IMR-90 (cell line): ENCODE measurements around the gene FBXO17. TPM values are rescaled to one million over a fixed set of nuclear protein-coding genes. Genes with fewer than 3 reads are reported as not detected.
A peak's percentile ranks its signal among the peaks of the same experiment; 100 is the strongest.
"Not testable (repeated sequence)": the region's sequence is repeated elsewhere in the genome, so short reads cannot be mapped to it uniquely, and the experiment has no call there.

Source experiments
- ATAC-seq: fragments of 200-7000 bp; cut with Tn5 transposase; 2 replicates; pipeline ENCODE4 v1.9.1; 2020; ENCODE audit warnings: low read depth, mild to moderate bottlenecking, moderate library complexity
- BruUV-seq: library from RNA; stranded (reverse); fragments of 400-500 nt; replicated peaks from 2 replicates; lab custom pipeline; 2021; lab: Mats Ljungman, UMichigan
- CTCF ChIA-PET: fragments of 300-600 bp; formaldehyde crosslinking; extraction: SDS; loops from one replicate; lab custom pipeline; 2021; ENCODE audit warnings: antibody characterized with exemption; lab: Yijun Ruan, JAX
- POLR2A ChIA-PET: fragments of 300-600 bp; sonication (Branson Sonifier 250); formaldehyde crosslinking; loops from one replicate; lab custom pipeline; 2022; ENCODE audit warnings: antibody characterized with exemption; ENCODE audit not compliant: unreplicated experiment; lab: Charles Lee
- DNase-seq: peaks from one replicate; pipeline ENCODE4 v3.0.0; 2013
- H2AFZ ChIP-seq: replicated peaks from 2 replicates; pipeline ENCODE3; 2013; ENCODE audit warnings: low read length, mild to moderate bottlenecking; ENCODE audit not compliant: poor library complexity
- H2AK5ac ChIP-seq: 2 replicates; pipeline ENCODE4 v1.6.1; 2013; ENCODE audit warnings: low read depth, low read length, inconsistent platforms
- H2AK9ac ChIP-seq: replicated peaks from 2 replicates; pipeline ENCODE3; 2013; ENCODE audit warnings: mild to moderate bottlenecking, low read depth, low read length, moderate library complexity; ENCODE audit not compliant: poor library complexity
- H2BK120ac ChIP-seq: 2 replicates; pipeline ENCODE4 v1.6.1; 2013; ENCODE audit warnings: low read depth, low read length, inconsistent platforms
- H2BK15ac ChIP-seq: 3 replicates; pipeline ENCODE4 v1.6.1; 2013; ENCODE audit warnings: low read depth, low read length, inconsistent platforms
- H2BK20ac ChIP-seq: 2 replicates; pipeline ENCODE4 v1.6.1; 2013; ENCODE audit warnings: low read depth, mild to moderate bottlenecking, inconsistent platforms, low read length, moderate library complexity
- H2BK5ac ChIP-seq: 2 replicates; pipeline ENCODE4 v1.6.1; 2013; ENCODE audit warnings: mild to moderate bottlenecking, low read depth, low read length, inconsistent platforms; ENCODE audit not compliant: poor library complexity, severe bottlenecking
- H3K14ac ChIP-seq: replicated peaks from 2 replicates; pipeline ENCODE4 v1.6.1; 2013; ENCODE audit warnings: low read depth, low read length, inconsistent platforms
- H3K18ac ChIP-seq: 2 replicates; pipeline ENCODE4 v1.6.1; 2013; ENCODE audit warnings: low read depth, low read length, control low read depth
- H3K23ac ChIP-seq: 2 replicates; pipeline ENCODE4 v1.6.1; 2013; ENCODE audit warnings: low read depth, low read length, inconsistent platforms
- H3K27ac ChIP-seq: 2 replicates; pipeline ENCODE4 v1.5.1; 2013; ENCODE audit warnings: mild to moderate bottlenecking, control low read depth, low read length; ENCODE audit not compliant: insufficient read depth
- H3K27me3 ChIP-seq: 2 replicates; pipeline ENCODE4 v1.6.1; 2013; ENCODE audit warnings: low read length; ENCODE audit not compliant: control insufficient read depth, insufficient read depth
- H3K36me3 ChIP-seq: 2 replicates; pipeline ENCODE4 v1.6.1; 2013; ENCODE audit warnings: low read length, mixed read lengths; ENCODE audit not compliant: control insufficient read depth, insufficient read depth
- H3K4ac ChIP-seq: 2 replicates; pipeline ENCODE4 v1.6.1; 2013; ENCODE audit warnings: low read depth, low read length, inconsistent platforms
- H3K4me1 ChIP-seq: 2 replicates; pipeline ENCODE4 v1.6.1; 2013; ENCODE audit warnings: low read length, mixed read lengths; ENCODE audit not compliant: control insufficient read depth, insufficient read depth
- H3K4me2 ChIP-seq: 2 replicates; pipeline ENCODE4 v1.6.1; 2013; ENCODE audit warnings: low read depth, mild to moderate bottlenecking, control low read depth, low read length, moderate library complexity
- H3K4me3 ChIP-seq: 2 replicates; pipeline ENCODE4 v1.5.1; 2013; ENCODE audit warnings: low read depth, mild to moderate bottlenecking, control low read depth, low read length, moderate library complexity; ENCODE audit not compliant: insufficient read depth
- H3K56ac ChIP-seq: 2 replicates; pipeline ENCODE4 v1.6.1; 2013; ENCODE audit warnings: low read length, inconsistent platforms; ENCODE audit not compliant: insufficient read depth; ENCODE audit errors: extremely low read depth
- H3K79me1 ChIP-seq, 2 experiments: 2 replicates each; pipeline ENCODE4 v1.6.1; 2013; ENCODE audit warnings: low read length in 2 of 2, inconsistent platforms in 1 of 2, low read depth in 1 of 2
- H3K9ac ChIP-seq: 2 replicates; pipeline ENCODE4 v1.6.1; 2013; ENCODE audit warnings: low read depth, low read length, control low read depth
- H3K9me1 ChIP-seq: 2 replicates; pipeline ENCODE4 v1.6.1; 2013; ENCODE audit warnings: low read length, inconsistent platforms; ENCODE audit not compliant: insufficient read depth
- H3K9me3 ChIP-seq: 2 replicates; pipeline ENCODE4 v1.6.1; 2013; ENCODE audit warnings: low read length; ENCODE audit not compliant: control insufficient read depth, insufficient read depth
- H4K20me1 ChIP-seq: 2 replicates; pipeline ENCODE4 v1.6.1; 2013; ENCODE audit warnings: low read length, inconsistent platforms; ENCODE audit not compliant: insufficient read depth
- H4K5ac ChIP-seq: 2 replicates; pipeline ENCODE4 v1.6.1; 2013; ENCODE audit warnings: mild to moderate bottlenecking, low read depth, low read length, control low read depth
- H4K8ac ChIP-seq, 2 experiments: 2 replicates each; pipeline ENCODE4 v1.6.1; 2013; ENCODE audit warnings: low read depth in 2 of 2, low read length in 2 of 2, control low read depth in 1 of 2, inconsistent platforms in 1 of 2
- H4K91ac ChIP-seq: 2 replicates; pipeline ENCODE4 v1.6.1; 2013; ENCODE audit warnings: low read depth, low read length, inconsistent platforms; ENCODE audit not compliant: insufficient read depth
- RFX5 ChIP-seq: IDR thresholded peaks from 2 replicates; pipeline ENCODE4 v1.8.0; 2012; ENCODE audit warnings: low read depth, mild to moderate bottlenecking, low read length, moderate library complexity
- WGBS, 2 experiments: methylation state at CpG; one replicate each; pipeline versions ENCODE4 v1.1.5 to v1.1.7; 2013; ENCODE audit warnings: missing lambda C conversion rate in 2 of 2; ENCODE audit not compliant: insufficient read length in 1 of 2; ENCODE audit errors: extremely low coverage in 2 of 2; 5-methylcytosine and 5-hydroxymethylcytosine counted together
- dilution Hi-C: fragments of 300-500 bp; cut with HindIII; formaldehyde crosslinking; loops from one replicate; pipeline ENCODE4 v1.14.3; 2018; ENCODE audit warnings: low sequenced_read_pairs; ENCODE audit not compliant: unreplicated experiment
- in situ Hi-C: fragments of 300-500 bp; cut with MboI; formaldehyde crosslinking; loops from 3 replicates; pipeline ENCODE4 v1.14.3; 2019; ENCODE audit warnings: low sequenced_read_pairs, inconsistent platforms, mixed read lengths
- intact Hi-C: fragments of 100-400 bp; cut with micrococcal nuclease; formaldehyde crosslinking; loops from 2 replicates; pipeline ENCODE4 v1.10.0; 2022
- polyA plus RNA-seq, 3 experiments: library from polyadenylated mRNA; depleted of rRNA; stranded (reverse); fragments of >200 nt; gene quantifications; 2 replicates each; pipeline ENCODE4 v1.2.3, GENCODE V29; 2012; ENCODE audit warnings: low replicate concordance in 1 of 3
- total RNA-seq: library from RNA; depleted of rRNA; stranded (reverse); fragments of >200 nt; gene quantifications from 2 replicates; pipeline ENCODE4 v1.2.3, GENCODE V29; 2012

FBXO17 gene
- total and polyA plus RNA-seq, 2 of the 4 experiments (the other 2 are of a cell fraction) = 10.8 to 20.7 TPM

- H4K20me1 ChIP-seq = no peaks in the 10 kb centered on the region
- no peak overlapping the region for H3K56ac ChIP-seq
- WGBS, 2 experiments = 21% methylated on average over 2 of the region's 7 CpGs; no CpG with 5 or more reads in 1 of the 2 experiments
- H3K4me1 ChIP-seq = 0 out of 2 replicates have a peak, but pooled peaks cover 1% of the 10 kb centered on the region
- no peak overlapping the region for H2AK9ac ChIP-seq
- no peaks in the 10 kb centered on the region for H3K79me1 ChIP-seq
- ATAC-seq = peak; percentile 24; the same call in 1 of the 2 replicates
- no peak overlapping the region for H2AK5ac ChIP-seq
- no peak overlapping the region for H3K14ac ChIP-seq
- no peak for DNase-seq
- peak overlapping the region; percentile 0 for H2AFZ ChIP-seq
- no peak overlapping the region for H3K18ac ChIP-seq
- H3K23ac ChIP-seq = no peak overlapping the region
- in situ Hi-C loops = no loop called here
- TF ChIP-seq RFX5 = no peak
- H3K27me3 ChIP-seq = peaks cover 11% of the 10 kb centered on the region
- no peak overlapping the region for H2BK5ac ChIP-seq
- no peak overlapping the region for H3K9ac ChIP-seq
- BruUV-seq = no TSS peak
- ChIA-PET POLR2A (no interaction called here), CTCF (no interaction called here)
- H3K4ac ChIP-seq = no peak overlapping the region
- no peak overlapping the region for H2BK120ac ChIP-seq
- no peaks in the 10 kb centered on the region for H3K9me1 ChIP-seq
- no peak overlapping the region for H4K8ac ChIP-seq
- no peak overlapping the region for H2BK15ac ChIP-seq
- no peaks in the 10 kb centered on the region for H3K36me3 ChIP-seq
- no peak overlapping the region for H3K4me2 ChIP-seq
- no peak overlapping the region for H3K4me3 ChIP-seq
- H3K27ac ChIP-seq = no peak overlapping the region
- intact Hi-C loops = no loop called here
- dilution Hi-C loops = no loop called here
- H4K5ac ChIP-seq = no peak overlapping the region
- H3K9me3 ChIP-seq = no peaks in the 10 kb centered on the region
- no peak overlapping the region for H2BK20ac ChIP-seq
- no peak overlapping the region for H4K91ac ChIP-seq
Measured at GRCh38 chr19:39001041-39001440, 25.5 kb upstream of the FBXO17 start.

GRCh38 chr19:38997576-38997975 lies 22.0 kb upstream of the FBXO17 start:
- BruUV-seq, ATAC-seq, H3K4me2 ChIP-seq, H4K5ac ChIP-seq, H3K9me3 ChIP-seq, H3K9ac ChIP-seq, POLR2A ChIA-PET, H3K18ac ChIP-seq, H3K36me3 ChIP-seq, H4K8ac ChIP-seq, H3K4me1 ChIP-seq, H3K56ac ChIP-seq, H4K20me1 ChIP-seq, H2BK20ac ChIP-seq, H3K9me1 ChIP-seq, H3K23ac ChIP-seq, H3K79me1 ChIP-seq, H3K14ac ChIP-seq, DNase-seq, dilution Hi-C loops, H2BK120ac ChIP-seq, in situ Hi-C loops, H2AK5ac ChIP-seq, H4K91ac ChIP-seq, H3K4me3 ChIP-seq, H3K27ac ChIP-seq, H2BK15ac ChIP-seq, H3K27me3 ChIP-seq, H2AK9ac ChIP-seq, H2AFZ ChIP-seq, intact Hi-C loops, H3K4ac ChIP-seq, H2BK5ac ChIP-seq: not testable (repeated sequence)
- CTCF ChIA-PET = interaction anchor here (0.6 kb wide), 2 partner anchors 65 to 518 kb away, joined by 3 read pairs; no protein-coding TSS in a partner anchor
- WGBS, 2 experiments = no CpG with 5 or more reads among the region's 3 CpGs
